DMS 273 (cell line): ENCODE measurements around the gene PAGR1.
A peak's percentile ranks its signal among the peaks of the same experiment; 100 is the strongest.
"Not testable (repeated sequence)": the region's sequence is repeated elsewhere in the genome, so short reads cannot be mapped to it uniquely, and the experiment has no call there.

ENCODE experiments used
- DNase-seq: peaks from one replicate; lab custom pipeline; 2025; ENCODE audit not compliant: unreplicated experiment; lab: John Stamatoyannopoulos, UW

The PAGR1 gene

GRCh38 chr16:29791845-29792807, 23.8 kb upstream of the PAGR1 start:
- DNase-seq, result no peak

DNA sequence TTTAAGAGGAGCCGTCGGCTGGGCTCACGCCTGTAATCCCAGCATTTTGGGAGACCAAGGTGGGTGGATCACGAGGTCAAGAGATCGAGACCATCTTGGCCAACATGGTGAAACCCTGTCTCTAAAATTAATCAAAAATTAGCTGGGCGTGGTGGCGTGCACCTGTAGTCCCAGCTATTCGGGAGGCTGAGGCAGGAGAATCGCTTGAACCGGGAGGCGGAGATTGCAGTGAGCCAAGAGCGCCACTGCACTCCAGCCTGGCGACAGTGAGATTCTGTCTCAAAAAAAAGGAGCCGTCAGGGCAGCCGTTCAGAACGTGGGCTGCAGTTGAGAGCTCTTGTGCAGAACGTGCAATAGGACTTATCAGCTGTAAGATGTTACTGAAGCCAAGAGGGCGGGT, 22.8 kb upstream of the PAGR1 start:
- not testable (repeated sequence) for DNase-seq

GRCh38 chr16:29794231-29794710, 21.7 kb upstream of the PAGR1 start:
- no peak for DNase-seq

DNA sequence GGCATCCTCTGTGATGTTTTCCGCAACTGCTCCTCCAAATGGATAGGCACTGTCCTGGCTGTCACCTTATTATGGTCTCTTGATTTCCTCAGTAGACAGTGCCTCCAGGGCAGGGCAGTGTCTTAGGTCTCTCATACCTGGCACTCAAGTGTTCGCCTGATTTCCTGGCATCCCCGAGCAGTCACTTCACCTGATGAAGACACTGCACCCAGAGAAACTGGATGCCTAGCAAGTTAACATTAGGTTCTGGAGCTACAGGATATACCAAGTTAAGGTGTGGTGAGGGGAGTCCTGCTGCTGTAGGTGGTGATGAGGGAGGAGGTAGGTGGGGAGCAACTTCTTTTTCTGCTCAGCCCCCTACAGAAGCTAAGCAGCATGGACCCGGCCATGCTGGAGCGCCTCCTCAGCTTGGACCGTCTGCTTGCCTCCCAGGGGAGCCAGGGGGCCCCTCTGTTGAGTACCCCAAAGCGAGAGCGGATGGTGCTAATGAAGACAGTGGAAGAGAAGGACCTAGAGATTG, 13.5 kb upstream of the PAGR1 start:
- DNase-seq, result no peak

DNA sequence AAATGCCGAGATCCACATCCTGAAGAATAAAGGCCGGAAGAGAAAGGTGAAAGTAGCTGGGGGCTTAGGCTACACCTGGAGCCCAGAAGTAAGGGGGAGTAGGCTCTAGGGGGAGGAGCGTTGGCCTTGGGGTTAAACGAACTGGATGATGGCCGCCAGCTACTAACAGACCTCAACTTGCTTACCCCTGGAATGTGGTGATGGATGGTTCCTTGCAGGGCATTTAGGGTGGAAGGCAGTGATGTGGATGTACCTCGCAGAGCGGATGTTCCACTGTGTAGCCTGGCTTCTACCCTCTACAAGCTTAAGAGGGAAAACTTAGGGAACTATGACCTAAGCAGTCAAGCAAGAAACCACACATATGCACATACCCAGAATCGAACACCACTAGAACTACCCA, 11.9 kb upstream of the PAGR1 start:
- DNase-seq, result no peak

GRCh38 chr16:29804455-29805231, 11.3 kb upstream of the PAGR1 start:
- peak; percentile 85 for DNase-seq

DNA sequence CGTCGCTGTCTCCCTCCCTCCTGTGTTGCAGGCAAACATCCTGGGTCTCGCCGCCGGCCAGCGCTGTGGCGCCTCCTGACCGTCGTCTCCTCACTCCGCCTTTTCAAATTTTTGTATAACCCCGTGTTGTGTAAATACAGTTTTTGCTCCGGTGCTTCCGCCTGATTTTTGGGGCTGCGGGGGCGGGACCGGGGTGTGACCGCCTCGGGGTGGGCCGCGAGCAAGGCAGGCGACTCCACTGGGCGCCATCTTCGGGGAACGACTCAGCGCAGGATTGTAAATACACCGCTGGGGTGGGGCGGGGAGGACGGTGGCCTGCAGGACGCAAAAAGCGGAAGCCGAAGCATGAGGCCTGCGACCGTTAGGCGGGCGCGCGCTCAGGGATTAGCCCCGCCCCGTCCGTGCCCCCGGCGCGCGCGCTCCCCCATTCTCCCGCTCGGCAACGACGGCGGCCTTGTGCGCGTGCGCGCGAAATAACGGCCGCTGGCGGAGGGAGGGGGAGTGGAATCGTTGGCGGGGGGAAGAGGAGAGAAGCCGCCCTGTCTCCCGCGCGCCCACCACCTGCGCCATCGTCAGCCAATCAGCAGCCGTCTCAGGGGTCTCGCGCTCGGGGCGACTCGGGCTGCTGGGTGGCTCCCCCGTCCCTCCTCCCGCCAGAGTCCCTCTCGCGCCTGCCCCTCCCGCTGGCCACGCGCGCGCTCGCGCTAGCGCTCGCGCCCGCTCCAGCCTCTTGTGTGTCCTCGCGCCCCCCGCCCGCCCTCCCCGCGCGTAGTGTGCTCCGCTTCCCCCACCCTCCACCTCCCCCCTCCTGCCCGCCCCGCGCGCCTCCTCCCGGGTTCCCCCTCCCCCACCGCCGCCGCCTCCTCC, 10.5 kb upstream of the PAGR1 start:
- peak; percentile 99 for DNase-seq

DNA sequence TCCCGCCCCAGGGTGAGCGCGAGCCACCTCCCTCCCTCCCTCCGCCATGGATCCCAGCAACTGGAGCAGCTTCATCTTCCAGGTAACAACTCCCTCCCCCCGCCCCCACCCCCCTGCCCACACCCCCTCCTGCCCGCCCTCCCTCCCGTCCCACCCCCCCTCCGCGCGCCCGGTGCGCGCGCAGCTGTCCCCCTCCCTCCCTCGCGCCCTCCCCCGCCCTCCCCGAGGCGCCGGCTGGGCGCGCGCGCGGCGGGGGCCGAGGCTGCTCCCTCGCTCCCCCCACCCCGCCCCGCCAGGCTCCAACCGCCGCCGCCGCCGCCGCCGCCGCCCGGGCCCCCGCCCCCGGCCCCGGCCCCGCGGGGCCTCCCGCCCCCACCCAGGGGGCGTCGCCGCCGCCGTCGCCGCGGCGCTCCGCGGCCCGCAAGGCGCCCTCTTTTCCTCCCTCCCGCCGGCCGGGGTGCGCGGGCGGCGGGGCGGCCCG, 9.8 kb upstream of the PAGR1 start, which contains the start of gene MAZ:
TSS of gene MAZ (plus strand) at position 431 of the 481 bp plus-strand sequence. CDS start 173 bp downstream, outside the sequence.
- peak; percentile 98 for DNase-seq

- peak; percentile 92 for DNase-seq
These were observed 9.1 kb upstream of the PAGR1 start for GRCh38 chr16:29806641-29807425.

DNA sequence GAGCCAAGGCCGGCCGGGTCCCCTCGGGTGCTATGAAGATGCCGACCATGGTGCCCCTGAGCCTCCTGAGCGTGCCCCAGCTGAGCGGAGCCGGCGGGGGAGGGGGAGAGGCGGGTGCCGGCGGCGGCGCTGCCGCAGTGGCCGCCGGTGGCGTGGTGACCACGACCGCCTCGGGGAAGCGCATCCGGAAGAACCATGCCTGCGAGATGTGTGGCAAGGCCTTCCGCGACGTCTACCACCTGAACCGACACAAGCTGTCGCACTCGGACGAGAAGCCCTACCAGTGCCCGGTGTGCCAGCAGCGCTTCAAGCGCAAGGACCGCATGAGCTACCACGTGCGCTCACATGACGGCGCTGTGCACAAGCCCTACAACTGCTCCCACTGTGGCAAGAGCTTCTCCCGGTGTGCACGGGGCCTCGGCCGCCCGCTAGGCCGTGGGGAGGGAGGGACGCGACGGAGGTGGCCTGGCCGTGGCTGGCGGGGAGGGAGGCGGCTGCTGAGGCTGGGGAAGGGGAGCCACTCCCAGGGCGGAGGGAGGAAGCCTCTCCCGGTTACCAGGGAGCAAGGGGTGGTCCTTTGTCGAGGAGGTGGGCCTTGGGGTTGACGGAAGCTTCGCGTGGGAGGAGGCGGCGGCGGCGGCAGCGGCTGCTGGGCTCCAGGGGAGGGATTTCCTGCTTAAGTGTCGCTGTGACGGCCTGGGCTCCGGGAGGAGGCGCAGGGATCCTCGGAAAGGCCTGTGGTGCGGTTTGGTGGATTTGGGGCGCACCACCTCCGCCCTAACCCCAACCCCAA, 8.3 kb upstream of the PAGR1 start:
- DNase-seq, result peak; percentile 96

GRCh38 chr16:29808219-29808900, 7.6 kb upstream of the PAGR1 start:
- DNase-seq, result peak; percentile 54

GRCh38 chr16:29809031-29809747, 6.8 kb upstream of the PAGR1 start:
- DNase-seq, result peak; percentile 62

GRCh38 chr16:29809850-29810698, 5.9 kb upstream of the PAGR1 start:
- peak; percentile 78 for DNase-seq

GRCh38 chr16:29810699-29811169, 5.2 kb upstream of the PAGR1 start:
- DNase-seq, result no peak

DNA sequence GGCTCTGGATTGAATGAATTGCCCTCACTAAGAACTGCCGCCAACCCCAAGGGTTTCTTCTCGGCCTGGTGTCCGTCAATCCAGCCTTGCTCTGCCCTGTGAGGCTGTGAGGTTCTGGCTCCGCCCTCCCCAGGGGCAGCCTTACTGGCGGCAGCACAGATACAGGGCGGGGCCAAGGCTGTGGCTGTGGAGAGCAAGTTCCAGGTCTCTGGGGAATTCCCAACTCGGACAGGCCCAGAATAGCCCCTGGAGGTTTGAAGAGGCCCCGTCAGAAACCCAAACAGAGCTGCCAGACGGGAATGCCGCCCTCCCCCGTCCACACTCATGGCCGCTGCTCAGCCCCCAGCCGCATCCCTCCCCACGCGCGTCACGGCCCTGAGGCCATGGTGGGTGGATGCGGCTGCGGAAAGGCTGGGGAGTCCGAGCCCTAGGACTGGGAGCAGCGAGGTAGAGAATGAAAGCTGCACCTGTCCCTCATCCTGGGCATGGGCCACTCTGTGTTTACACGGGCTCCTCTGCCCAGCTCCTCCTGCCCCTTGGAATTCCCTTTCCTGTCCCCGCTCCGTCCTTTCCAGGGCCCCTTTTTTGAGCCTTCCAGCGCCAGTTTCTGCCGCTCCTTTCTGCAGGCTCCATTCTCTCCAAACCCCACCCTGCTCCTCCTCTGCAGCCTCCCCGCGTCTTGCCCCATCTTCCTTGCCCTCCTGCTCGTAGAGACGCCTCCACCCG, 4.6 kb upstream of the PAGR1 start:
- DNase-seq, result peak; percentile 98
